Kidney (tissue), 14 donors: ENCODE data around the gene SNAI3. TPM values are rescaled to one million over a fixed set of nuclear protein-coding genes. Genes with fewer than 3 reads are reported as not detected.

Source experiments
- DNase-seq, 5 donors: peaks; one replicate each; pipeline ENCODE4 v3.0.0-alpha.2; 2013 to 2020
- FAIRE-seq: peaks from 2 replicates; lab custom pipeline; 2012; peaks lifted over from hg19 to GRCh38; lab: Jason Lieb, UNC
- H3K27ac ChIP-seq, 2 donors: one replicate each; pipeline ENCODE4 v1.7.0; 2013; ENCODE audit warnings: low read depth in 2 of 2, low read length in 2 of 2, inconsistent platforms in 1 of 2
- H3K27me3 ChIP-seq: one replicate; pipeline ENCODE4 v1.7.1; 2013; ENCODE audit warnings: low read length, inconsistent platforms; ENCODE audit not compliant: control insufficient read depth, insufficient read depth
- H3K36me3 ChIP-seq, 3 donors: one replicate each; pipeline versions ENCODE4 v1.7.0 to v1.7.1; 2013; ENCODE audit warnings: low read length in 3 of 3, control low read depth in 1 of 3, inconsistent platforms in 1 of 3; ENCODE audit not compliant: insufficient read depth in 3 of 3, control insufficient read depth in 2 of 3
- H3K4me1 ChIP-seq, 3 donors: one replicate each; pipeline versions ENCODE4 v1.7.0 to v1.7.1; 2013; ENCODE audit warnings: low read length in 3 of 3, inconsistent platforms in 1 of 3, low read depth in 1 of 3; ENCODE audit not compliant: control insufficient read depth in 2 of 3, insufficient read depth in 2 of 3
- H3K4me3 ChIP-seq, 3 donors: one replicate each; pipeline versions ENCODE4 v1.7.0 to v1.8.1; 2013; ENCODE audit warnings: low read length in 3 of 3, control low read depth in 1 of 3, inconsistent platforms in 1 of 3
- H3K9ac ChIP-seq, 3 donors: one replicate each; pipeline versions ENCODE4 v1.7.0 to v1.7.1; 2013; ENCODE audit warnings: low read length in 3 of 3, control low read depth in 1 of 3, inconsistent platforms in 1 of 3
- H3K9me3 ChIP-seq, 3 donors: one replicate each; pipeline versions ENCODE4 v1.7.0 to v1.7.1; 2013; ENCODE audit warnings: low read length in 3 of 3, control low read depth in 1 of 3, inconsistent platforms in 1 of 3; ENCODE audit not compliant: control insufficient read depth in 2 of 3, insufficient read depth in 1 of 3
- CTCF ChIP-seq: IDR thresholded peaks from 3 replicates; pipeline ENCODE4 v1.5.1; 2012; ENCODE audit warnings: mild to moderate bottlenecking, moderate library complexity, borderline replicate concordance; ENCODE audit not compliant: insufficient read depth; ENCODE audit errors: extremely low read depth
- intact Hi-C: fragments of 100-400 bp; cut with DNase I; formaldehyde crosslinking; loops from one replicate; pipeline ENCODE4 v1.11.1; 2022
- polyA plus RNA-seq: library from polyadenylated mRNA; stranded (reverse); fragments of 350-450 nt; fragmentation: Illumina TruSeq; extraction: RNeasy Lipid Tissue Mini Kit (QIAGEN cat#74804); gene quantifications from one replicate; pipeline ENCODE4 v1.2.3, GENCODE V29; 2014; ENCODE audit warnings: low read depth, low replicate concordance; ENCODE audit not compliant: insufficient read depth
- total RNA-seq: library from RNA; stranded (reverse); fragmentation: NEBNext Ultra II Directional; extraction: Animal tissue kit (Norgen Biotek cat#: 25700); gene quantifications from one replicate; pipeline ENCODE4 v1.2.1, GENCODE V29; 2021
- donor health status: control.
- donor health status: control.
- donor health status: control.
- donor health status: control.
- donor health status: control.
- donor health status: DM: yes; HTN: yes; CAD: no.
- donor health status: Normal renal cell carcinoma (clear cell type).

The SNAI3 gene
- total and polyA plus RNA-seq, 2 donors from 2014 or later, result 0.75 to 2.3 TPM

- Histone ChIP-seq H3K36me3 (peaks cover 0 to 3% (median 0%) of the 10 kb centered on the region in 3 donors), H3K4me3 (no peak overlapping the region), H3K9ac (no peak overlapping the region), H3K9me3 (no peaks in the 10 kb centered on the region), H3K4me1 (peaks cover 0 to 4% (median 0%) of the 10 kb centered on the region in 3 donors), H3K27ac (no peak overlapping the region), H3K27me3 (no peaks in the 10 kb centered on the region)
- intact Hi-C loops, result no loop called here
- TF ChIP-seq CTCF, result no peak
- no peak for FAIRE-seq
- no peak for DNase-seq
Observed at GRCh38 chr16:88659160-88659559, 27.1 kb downstream of the SNAI3 start.

GRCh38 chr16:88658714-88659113 lies 27.6 kb downstream of the SNAI3 start:
- Histone ChIP-seq H3K27ac (no peak overlapping the region), H3K4me3 (no peak overlapping the region), H3K36me3 (peaks cover 0 to 3% (median 0%) of the 10 kb centered on the region in 3 donors), H3K9ac (no peak overlapping the region), H3K27me3 (no peaks in the 10 kb centered on the region), H3K4me1 (peaks cover 0 to 4% (median 0%) of the 10 kb centered on the region in 3 donors), H3K9me3 (no peaks in the 10 kb centered on the region)
- intact Hi-C loops, result no loop called here
- no peak for TF ChIP-seq CTCF
- DNase-seq (no peak), FAIRE-seq (no peak)

GRCh38 chr16:88657371-88657770 lies 28.9 kb downstream of the SNAI3 start:
- H3K27ac ChIP-seq, result no peak overlapping the region
- no peak for DNase-seq
- TF ChIP-seq CTCF, result no peak
- H3K9ac ChIP-seq, result no peak overlapping the region
- no peak overlapping the region for H3K4me3 ChIP-seq
- H3K27me3 ChIP-seq, result no peaks in the 10 kb centered on the region
- H3K36me3 ChIP-seq, result peaks cover 0 to 3% (median 0%) of the 10 kb centered on the region in 3 donors
- no peak for FAIRE-seq
- peaks cover 0 to 3% (median 0%) of the 10 kb centered on the region in 3 donors for H3K4me1 ChIP-seq
- intact Hi-C loops, result no loop called here
- no peaks in the 10 kb centered on the region for H3K9me3 ChIP-seq
